Measurements from ENCODE around the gene STAT5B.
"Not testable (repeated sequence)": the region's sequence is repeated elsewhere in the genome, so short reads cannot be mapped to it uniquely, and the experiment has no call there.

Gene STAT5B

DNA sequence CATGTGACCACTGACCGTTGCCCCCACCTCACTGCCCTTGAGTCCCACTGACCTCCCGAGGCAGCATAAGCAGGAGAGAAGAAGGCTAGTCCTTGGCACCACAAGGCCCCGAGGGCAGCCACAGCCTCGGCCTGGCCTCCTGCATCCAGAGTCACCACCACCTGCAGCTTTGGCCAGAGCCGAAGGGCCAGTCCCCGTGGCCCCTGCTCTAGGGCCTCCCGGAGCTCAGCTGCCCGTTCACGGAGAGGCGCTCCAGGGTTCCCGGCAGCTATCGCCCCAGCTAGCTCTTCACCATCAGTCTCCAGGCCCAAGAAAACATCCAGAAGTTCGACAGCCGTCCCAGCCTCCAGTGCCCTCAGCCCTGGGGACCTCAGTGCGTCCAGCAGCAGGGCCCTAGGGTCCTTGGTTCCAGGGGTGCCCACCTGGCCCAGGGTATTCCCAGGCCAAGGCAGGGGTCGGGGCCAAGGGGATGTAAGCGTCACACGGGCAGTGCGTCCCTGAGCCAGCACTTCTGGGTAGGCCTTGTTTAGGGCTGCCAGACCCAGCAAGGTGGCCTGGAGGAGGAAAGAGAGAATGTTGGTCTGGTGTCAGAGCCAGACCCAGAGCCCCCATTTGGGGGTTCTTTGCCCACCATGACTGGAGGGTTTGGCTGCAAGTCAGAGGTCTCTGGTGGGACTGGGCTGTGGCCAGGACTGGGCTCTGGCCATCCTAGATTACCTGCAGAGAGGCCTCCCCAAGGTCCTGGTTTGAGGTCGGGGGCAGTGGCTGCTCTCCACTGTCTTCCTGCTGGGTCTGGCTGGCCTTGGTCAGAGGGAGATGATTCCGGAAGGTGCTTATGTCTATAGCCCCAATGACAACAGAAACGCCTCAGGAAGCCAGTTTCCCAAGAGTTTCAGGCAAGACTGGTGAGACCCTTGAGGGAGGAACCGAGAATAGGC, 83.7 kb downstream of the STAT5B start:
- no peaks in the 10 kb centered on the region for H3K9me3 ChIP-seq (ENCODE audit: control insufficient read depth, low read length)
- H3K27me3 ChIP-seq (ENCODE audit: control insufficient read depth, insufficient read depth, low read length), result no peaks in the 10 kb centered on the region
- H3K4me1 ChIP-seq (ENCODE audit: control insufficient read depth, insufficient read depth, low read length), result peaks cover 17% of the 10 kb centered on the region
- H3K9ac ChIP-seq (ENCODE audit: low read length), result no peak overlapping the region
- H3K36me3 ChIP-seq (ENCODE audit: control insufficient read depth, insufficient read depth, low read length), result no peaks in the 10 kb centered on the region
- no peak overlapping the region for H3K4me3 ChIP-seq (ENCODE audit: low read length)

DNA sequence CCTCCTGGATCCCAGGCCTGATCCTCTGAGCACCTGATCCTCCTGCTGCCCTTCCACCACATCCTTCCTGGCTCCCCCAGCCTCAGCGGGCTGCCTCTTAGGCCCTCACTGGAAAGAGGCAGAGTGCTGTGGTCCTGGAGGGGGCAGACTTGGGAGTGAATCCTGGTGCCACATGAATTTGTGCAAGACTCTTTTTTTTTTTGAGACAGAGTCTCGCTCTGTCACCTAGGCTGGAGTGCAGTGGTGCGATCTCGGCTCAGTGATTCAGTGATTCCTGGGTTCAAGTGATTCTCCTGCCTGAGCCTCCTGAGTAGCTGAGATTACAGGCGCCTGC, 84.9 kb downstream of the STAT5B start:
- H3K4me1 ChIP-seq (ENCODE audit: control insufficient read depth, insufficient read depth, low read length), result peaks cover 17% of the 10 kb centered on the region
- H3K4me3 ChIP-seq (ENCODE audit: low read length), result no peak overlapping the region
- H3K9me3 ChIP-seq (ENCODE audit: control insufficient read depth, low read length), result no peaks in the 10 kb centered on the region
- H3K36me3 ChIP-seq (ENCODE audit: control insufficient read depth, insufficient read depth, low read length), result no peaks in the 10 kb centered on the region
- H3K27me3 ChIP-seq (ENCODE audit: control insufficient read depth, insufficient read depth, low read length), result no peaks in the 10 kb centered on the region
- no peak overlapping the region for H3K9ac ChIP-seq (ENCODE audit: low read length)

DNA sequence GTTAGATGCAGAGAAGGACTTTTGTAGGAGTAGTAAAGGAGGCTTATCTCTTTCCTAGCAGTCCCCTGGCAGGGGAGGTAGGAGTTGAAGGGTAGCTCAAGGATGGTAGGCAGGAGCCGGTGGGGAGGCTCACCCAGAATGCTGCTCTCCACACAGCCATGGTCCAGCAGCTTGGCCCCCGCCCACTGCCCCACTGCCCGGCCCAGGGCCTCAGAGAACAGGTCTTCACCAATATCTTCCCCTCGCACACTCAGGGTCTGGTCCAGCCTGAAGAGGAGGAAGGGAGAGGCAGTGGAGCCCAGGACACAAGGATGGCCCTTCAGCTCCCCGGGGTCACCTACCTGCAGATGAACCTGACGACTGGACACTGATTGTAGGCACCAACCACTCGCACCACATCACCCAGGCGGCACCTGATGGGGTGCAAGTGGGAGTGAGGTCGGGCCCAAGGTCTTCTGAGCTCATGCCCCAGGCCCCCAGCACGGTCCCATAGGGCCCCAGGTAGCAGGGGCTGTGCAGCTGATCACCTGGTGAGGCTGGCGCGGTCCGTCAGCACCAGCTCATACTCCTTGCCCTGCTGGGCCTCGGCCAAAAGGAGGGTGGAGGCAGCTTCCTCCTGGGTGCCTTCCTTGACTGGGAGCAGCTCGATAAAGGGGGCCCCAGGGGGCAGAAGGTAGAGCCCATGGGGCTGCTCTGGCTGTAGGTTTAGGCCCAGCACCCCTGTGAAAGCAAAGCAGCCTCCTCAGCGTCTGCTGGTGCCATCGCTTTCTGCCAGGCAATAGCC, 85.5 kb downstream of the STAT5B start:
- Histone ChIP-seq H3K9me3 (ENCODE audit: control insufficient read depth, low read length) (no peaks in the 10 kb centered on the region), H3K4me1 (ENCODE audit: control insufficient read depth, insufficient read depth, low read length) (peaks cover 17% of the 10 kb centered on the region), H3K9ac (ENCODE audit: low read length) (no peak overlapping the region), H3K4me3 (ENCODE audit: low read length) (no peak overlapping the region), H3K36me3 (ENCODE audit: control insufficient read depth, insufficient read depth, low read length) (no peaks in the 10 kb centered on the region), H3K27me3 (ENCODE audit: control insufficient read depth, insufficient read depth, low read length) (no peaks in the 10 kb centered on the region)

DNA sequence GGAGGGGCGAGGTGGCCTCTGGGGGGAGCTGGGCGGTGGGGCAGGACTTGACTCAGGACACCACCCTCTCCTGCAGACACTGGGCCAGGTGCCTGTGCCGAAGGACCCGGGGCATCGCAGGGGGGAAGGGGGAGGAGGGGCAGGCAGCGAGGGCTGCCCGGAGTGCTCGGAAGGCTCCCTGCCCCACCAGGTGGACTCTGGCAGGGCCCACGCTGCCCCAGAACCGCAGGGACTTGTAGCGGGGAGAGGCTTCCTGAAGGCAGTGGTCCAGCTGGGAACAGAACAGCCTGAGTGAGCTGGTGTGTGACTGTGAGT, 86.6 kb downstream of the STAT5B start:
- Histone ChIP-seq H3K9me3 (ENCODE audit: control insufficient read depth, low read length) (no peaks in the 10 kb centered on the region), H3K36me3 (ENCODE audit: control insufficient read depth, insufficient read depth, low read length) (no peaks in the 10 kb centered on the region)

GRCh38 chr17:42188749-42189650, 87.2 kb downstream of the STAT5B start:
- Histone ChIP-seq H3K4me3 (ENCODE audit: low read length) (no peak overlapping the region), H3K27me3 (ENCODE audit: control insufficient read depth, insufficient read depth, low read length) (no peaks in the 10 kb centered on the region), H3K9me3 (ENCODE audit: control insufficient read depth, low read length) (no peaks in the 10 kb centered on the region)

More for the DNA sequence above, 86.6 kb downstream of the STAT5B start:
- H3K4me1 ChIP-seq (ENCODE audit: control insufficient read depth, insufficient read depth, low read length), result peaks cover 24% of the 10 kb centered on the region
- H3K9ac ChIP-seq (ENCODE audit: low read length), result no peak overlapping the region
- H3K4me3 ChIP-seq (ENCODE audit: low read length), result no peak overlapping the region
- no peaks in the 10 kb centered on the region for H3K27me3 ChIP-seq (ENCODE audit: control insufficient read depth, insufficient read depth, low read length)

DNA sequence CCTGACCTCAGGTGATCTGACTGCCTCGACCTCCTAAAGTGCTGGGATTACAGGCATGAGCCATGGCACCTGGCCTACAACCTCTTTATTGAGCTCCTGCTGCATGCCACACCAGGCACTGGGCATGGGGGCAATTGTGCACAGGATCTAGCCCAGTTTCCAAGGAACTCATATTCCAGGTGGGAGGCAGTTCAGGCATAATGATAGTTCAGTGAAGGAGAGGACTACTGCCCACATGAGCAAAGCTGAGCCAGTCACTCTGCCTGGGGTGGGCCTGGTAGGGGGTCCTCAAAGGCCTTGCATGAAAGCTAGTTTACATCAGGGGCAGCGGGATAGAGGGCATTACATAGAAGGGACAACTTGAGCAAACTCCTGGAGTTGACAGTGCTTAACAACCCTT, 88.4 kb downstream of the STAT5B start:
- H3K27me3 ChIP-seq (ENCODE audit: control insufficient read depth, insufficient read depth, low read length), result no peaks in the 10 kb centered on the region
- no peaks in the 10 kb centered on the region for H3K9me3 ChIP-seq (ENCODE audit: control insufficient read depth, low read length)
- H3K4me3 ChIP-seq (ENCODE audit: low read length), result no peak overlapping the region
- H3K4me1 ChIP-seq (ENCODE audit: control insufficient read depth, insufficient read depth, low read length), result peaks cover 25% of the 10 kb centered on the region
- no peak overlapping the region for H3K9ac ChIP-seq (ENCODE audit: low read length)
- no peaks in the 10 kb centered on the region for H3K36me3 ChIP-seq (ENCODE audit: control insufficient read depth, insufficient read depth, low read length)

More at GRCh38 chr17:42188749-42189650, 87.2 kb downstream of the STAT5B start:
- peaks cover 24% of the 10 kb centered on the region for H3K4me1 ChIP-seq (ENCODE audit: control insufficient read depth, insufficient read depth, low read length)
- H3K36me3 ChIP-seq (ENCODE audit: control insufficient read depth, insufficient read depth, low read length), result no peaks in the 10 kb centered on the region
- no peak overlapping the region for H3K9ac ChIP-seq (ENCODE audit: low read length)

GRCh38 chr17:42186191-42186590, 90.0 kb downstream of the STAT5B start:
- not testable (repeated sequence) for H3K9me3 ChIP-seq (ENCODE audit: control insufficient read depth, low read length); H3K4me3 ChIP-seq (ENCODE audit: low read length); H3K36me3 ChIP-seq (ENCODE audit: control insufficient read depth, insufficient read depth, low read length); H3K27me3 ChIP-seq (ENCODE audit: control insufficient read depth, insufficient read depth, low read length); H3K9ac ChIP-seq (ENCODE audit: low read length)
- peaks cover 32% of the 10 kb centered on the region for H3K4me1 ChIP-seq (ENCODE audit: control insufficient read depth, insufficient read depth, low read length)

DNA sequence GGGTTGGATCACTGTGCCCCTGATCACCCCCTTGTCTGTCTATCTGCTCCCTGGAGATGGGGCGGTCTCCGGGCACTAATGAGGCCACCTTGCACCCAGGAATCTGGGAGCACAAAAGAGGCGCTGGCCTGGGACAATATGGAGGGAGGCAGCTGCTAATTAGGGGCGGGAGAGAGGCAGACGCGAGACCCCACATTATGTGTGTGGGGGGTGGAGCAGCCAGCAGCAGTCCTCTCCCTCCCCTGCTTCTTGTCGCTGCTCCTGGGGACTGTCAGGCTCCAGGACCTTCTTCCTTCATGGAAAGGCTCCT, 90.6 kb downstream of the STAT5B start:
- H3K4me1 ChIP-seq (ENCODE audit: control insufficient read depth, insufficient read depth, low read length), result peaks cover 38% of the 10 kb centered on the region
- no peaks in the 10 kb centered on the region for H3K36me3 ChIP-seq (ENCODE audit: control insufficient read depth, insufficient read depth, low read length)
- H3K4me3 ChIP-seq (ENCODE audit: low read length), result no peak overlapping the region
- H3K9ac ChIP-seq (ENCODE audit: low read length), result no peak overlapping the region
- H3K9me3 ChIP-seq (ENCODE audit: control insufficient read depth, low read length), result no peaks in the 10 kb centered on the region
- H3K27me3 ChIP-seq (ENCODE audit: control insufficient read depth, insufficient read depth, low read length), result peaks cover 14% of the 10 kb centered on the region

GRCh38 chr17:42184713-42185620, 91.2 kb downstream of the STAT5B start, which contains the start of gene HCRT:
Gene HCRT, minus strand, starts transcription at chr17:42185452. Its CDS starts 87 bp downstream, at chr17:42185365.
- H3K4me1 ChIP-seq (ENCODE audit: control insufficient read depth, insufficient read depth, low read length), result peaks cover 44% of the 10 kb centered on the region
- H3K9me3 ChIP-seq (ENCODE audit: control insufficient read depth, low read length), result no peaks in the 10 kb centered on the region
- H3K36me3 ChIP-seq (ENCODE audit: control insufficient read depth, insufficient read depth, low read length), result no peaks in the 10 kb centered on the region
- peaks cover 21% of the 10 kb centered on the region for H3K27me3 ChIP-seq (ENCODE audit: control insufficient read depth, insufficient read depth, low read length)
- no peak within 1 kb of the TSS for H3K4me3 ChIP-seq (ENCODE audit: low read length)
- H3K9ac ChIP-seq (ENCODE audit: low read length), result peak within 1 kb of the TSS; percentile 5

DNA sequence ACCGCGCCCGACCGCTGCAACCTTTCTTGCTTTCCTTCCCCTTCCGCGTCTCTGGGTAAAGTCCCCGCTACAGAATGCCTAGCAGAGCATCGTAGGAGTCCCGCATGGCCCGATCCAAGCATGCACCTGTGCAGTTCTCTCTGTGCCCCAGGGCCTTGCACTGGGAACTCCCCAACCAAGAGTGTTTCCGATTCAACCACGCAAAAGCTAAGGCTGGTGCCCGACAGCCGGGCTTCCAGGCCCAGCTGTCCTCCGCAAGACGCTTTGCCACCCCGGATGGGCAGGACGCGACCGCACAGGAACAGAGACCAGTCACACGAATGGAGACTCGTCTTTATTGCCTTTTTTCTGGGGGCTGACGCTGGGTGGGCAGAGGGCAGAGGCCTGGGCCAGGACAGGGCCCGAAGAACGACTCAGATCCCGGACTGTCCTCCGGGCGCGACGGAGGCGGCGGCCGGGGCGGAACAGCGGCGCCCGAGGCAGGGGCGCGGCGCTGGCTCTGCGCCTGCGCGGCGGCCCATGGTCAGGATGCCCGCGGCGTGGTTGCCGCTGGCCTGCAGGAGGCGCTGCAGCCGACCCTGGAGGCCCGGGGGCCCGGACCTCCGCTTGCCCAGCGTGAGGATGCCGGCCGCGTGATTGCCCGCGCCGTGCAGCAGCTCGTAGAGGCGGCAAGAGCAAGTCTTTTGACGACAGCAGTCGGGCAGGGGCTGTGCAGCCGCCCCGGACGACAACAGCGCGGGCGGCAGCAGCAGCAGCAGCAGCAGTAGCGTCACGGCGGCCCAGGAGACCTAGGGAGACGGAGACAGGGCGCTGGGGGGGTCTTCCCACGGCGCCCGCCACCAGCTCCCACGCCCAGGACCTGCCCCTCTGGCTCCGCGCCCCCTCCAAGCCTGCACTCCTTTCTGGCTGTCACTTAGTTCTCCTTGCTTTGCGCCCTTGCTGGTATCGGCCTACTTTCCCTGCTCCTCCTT, 92.2 kb downstream of the STAT5B start:
- peak overlapping the region; percentile 65 for H3K9ac ChIP-seq (ENCODE audit: low read length)
- peaks cover 45% of the 10 kb centered on the region for H3K4me1 ChIP-seq (ENCODE audit: control insufficient read depth, insufficient read depth, low read length)
- H3K36me3 ChIP-seq (ENCODE audit: control insufficient read depth, insufficient read depth, low read length), result no peaks in the 10 kb centered on the region
- H3K4me3 ChIP-seq (ENCODE audit: low read length), result peak overlapping the region; percentile 69
- no peaks in the 10 kb centered on the region for H3K9me3 ChIP-seq (ENCODE audit: control insufficient read depth, low read length)
- H3K27me3 ChIP-seq (ENCODE audit: control insufficient read depth, insufficient read depth, low read length), result peaks cover 30% of the 10 kb centered on the region
